Vagina (tissue), 2 donors: ENCODE data around the gene CCDC141. TPM values are rescaled to one million over a fixed set of nuclear protein-coding genes. Genes with fewer than 3 reads are reported as not detected.

ENCODE experiments used
- DNase-seq, 2 donors: peaks; one replicate each; pipeline ENCODE4 v3.0.0-alpha.2; 2017; ENCODE audit errors: extremely low spot score in 2 of 2
- H3K27ac ChIP-seq: fragments of 200-600 bp; sonication (generic); one replicate; pipeline ENCODE4 v1.5.1; 2019
- H3K27me3 ChIP-seq: fragments of 200-600 bp; sonication (generic); one replicate; pipeline ENCODE4 v1.5.1; 2019
- H3K36me3 ChIP-seq, 2 donors: fragments of 200-600 bp; sonication (generic); one replicate each; pipeline ENCODE4 v1.5.1; 2017 to 2019
- H3K4me1 ChIP-seq: fragments of 200-600 bp; sonication (generic); one replicate; pipeline ENCODE4 v1.5.1; 2019
- H3K4me3 ChIP-seq, 2 donors: fragments of 200-600 bp; sonication (generic); 1 replicate in 1 of 2; 2 replicates in 1 of 2; pipeline ENCODE4 v1.5.1; 2016 to 2019
- H3K9me3 ChIP-seq: fragments of 200-600 bp; sonication (generic); one replicate; pipeline ENCODE4 v1.5.1; 2019
- POLR2A ChIP-seq, 2 donors: fragments of 450-650 bp; IDR thresholded peaks; one replicate each; pipeline ENCODE4 v1.6.1; 2017; ENCODE audit warnings: antibody characterized with exemption in 2 of 2, mild to moderate bottlenecking in 2 of 2, moderate library complexity in 2 of 2
- POLR2AphosphoS5 ChIP-seq, 2 donors: sonication (generic); formaldehyde crosslinking; IDR thresholded peaks; one replicate each; pipeline ENCODE4 v1.9.0; 2017; ENCODE audit warnings: antibody characterized with exemption in 2 of 2, mild to moderate bottlenecking in 2 of 2, low read depth in 1 of 2; ENCODE audit not compliant: insufficient read depth in 1 of 2
- intact Hi-C: fragments of 100-400 bp; cut with DNase I; formaldehyde crosslinking; loops from one replicate; pipeline ENCODE4 v1.15.1; 2023
- total RNA-seq: library from RNA; depleted of rRNA; stranded (reverse); fragments of >200 nt; gene quantifications from one replicate; pipeline ENCODE4 v1.2.3, GENCODE V29; 2016
- TF ChIP-seq, protein P1 (sequence below), 3 experiments: fragments of 450-650 bp in 2 of 3; fragments of 200-600 bp in 1 of 3; sonication (generic) in 1 of 3; IDR thresholded peaks; one replicate each; pipeline ENCODE4 v1.5.1; 2017 to 2019; ENCODE audit warnings: antibody characterized with exemption in 3 of 3, mild to moderate bottlenecking in 2 of 3, moderate library complexity in 2 of 3

Gene CCDC141
- total RNA-seq, 1 donor from 2014 or later, result 2.0 TPM

DNA sequence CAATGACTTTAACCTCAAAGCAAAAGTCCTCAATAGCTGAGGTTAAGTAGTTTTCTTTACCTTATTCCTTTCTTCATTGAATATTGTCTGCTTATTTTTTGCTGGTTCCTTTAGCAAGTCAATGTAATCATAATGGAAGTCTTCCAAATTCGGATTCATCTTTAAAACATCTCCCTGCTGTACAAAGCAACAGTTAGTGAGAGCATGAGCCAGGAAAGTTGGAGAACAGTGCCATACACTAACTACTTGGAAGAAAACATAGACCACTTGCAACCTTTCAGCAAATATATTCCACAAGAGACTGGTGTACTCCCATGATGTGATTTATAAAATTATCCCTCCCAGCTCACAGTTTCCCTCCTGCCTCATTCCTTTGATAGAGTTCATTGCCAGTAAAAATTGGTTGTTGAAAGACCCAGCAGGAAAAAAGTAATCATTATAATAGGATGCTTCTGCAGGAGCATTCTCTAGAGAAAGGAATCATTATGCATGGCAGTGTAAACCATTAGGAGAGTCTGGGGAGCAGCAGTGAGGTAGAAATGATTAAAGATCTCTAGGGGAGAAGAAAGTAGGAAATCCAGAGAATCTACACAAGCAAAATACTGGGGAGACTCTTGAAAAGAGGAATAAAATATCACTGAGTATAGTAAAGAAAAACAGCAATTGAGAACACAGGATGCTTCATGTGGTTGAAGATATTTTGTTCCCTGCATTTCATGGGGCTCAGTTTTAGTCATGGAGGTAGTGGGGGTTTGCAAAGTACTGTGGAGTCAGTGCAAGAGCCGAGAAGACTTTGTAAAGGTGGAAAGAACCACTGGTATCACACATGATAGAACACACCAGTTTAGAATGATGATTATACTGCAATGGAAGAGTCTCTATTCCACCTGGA, 204.1 kb downstream of the CCDC141 start:
- Histone ChIP-seq H3K27me3 (no peaks in the 10 kb centered on the region), H3K4me3 (no peak overlapping the region), H3K27ac (no peak overlapping the region), H3K4me1 (no peaks in the 10 kb centered on the region), H3K9me3 (no peaks in the 10 kb centered on the region), H3K36me3 (no peaks in the 10 kb centered on the region)
- TF ChIP-seq POLR2AphosphoS5 (IDR thresholded peaks at IDR 0.05; ENCODE audit: insufficient read depth in 1 of 2, low read depth in 1 of 2) (no peak), POLR2A (IDR thresholded peaks at IDR 0.05) (no peak)
- TF ChIP-seq, protein P1, sequence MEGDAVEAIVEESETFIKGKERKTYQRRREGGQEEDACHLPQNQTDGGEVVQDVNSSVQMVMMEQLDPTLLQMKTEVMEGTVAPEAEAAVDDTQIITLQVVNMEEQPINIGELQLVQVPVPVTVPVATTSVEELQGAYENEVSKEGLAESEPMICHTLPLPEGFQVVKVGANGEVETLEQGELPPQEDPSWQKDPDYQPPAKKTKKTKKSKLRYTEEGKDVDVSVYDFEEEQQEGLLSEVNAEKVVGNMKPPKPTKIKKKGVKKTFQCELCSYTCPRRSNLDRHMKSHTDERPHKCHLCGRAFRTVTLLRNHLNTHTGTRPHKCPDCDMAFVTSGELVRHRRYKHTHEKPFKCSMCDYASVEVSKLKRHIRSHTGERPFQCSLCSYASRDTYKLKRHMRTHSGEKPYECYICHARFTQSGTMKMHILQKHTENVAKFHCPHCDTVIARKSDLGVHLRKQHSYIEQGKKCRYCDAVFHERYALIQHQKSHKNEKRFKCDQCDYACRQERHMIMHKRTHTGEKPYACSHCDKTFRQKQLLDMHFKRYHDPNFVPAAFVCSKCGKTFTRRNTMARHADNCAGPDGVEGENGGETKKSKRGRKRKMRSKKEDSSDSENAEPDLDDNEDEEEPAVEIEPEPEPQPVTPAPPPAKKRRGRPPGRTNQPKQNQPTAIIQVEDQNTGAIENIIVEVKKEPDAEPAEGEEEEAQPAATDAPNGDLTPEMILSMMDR (IDR thresholded peaks at IDR 0.05), result no peak
- DNase-seq, result no peak
- intact Hi-C loops, result no loop called here

DNA sequence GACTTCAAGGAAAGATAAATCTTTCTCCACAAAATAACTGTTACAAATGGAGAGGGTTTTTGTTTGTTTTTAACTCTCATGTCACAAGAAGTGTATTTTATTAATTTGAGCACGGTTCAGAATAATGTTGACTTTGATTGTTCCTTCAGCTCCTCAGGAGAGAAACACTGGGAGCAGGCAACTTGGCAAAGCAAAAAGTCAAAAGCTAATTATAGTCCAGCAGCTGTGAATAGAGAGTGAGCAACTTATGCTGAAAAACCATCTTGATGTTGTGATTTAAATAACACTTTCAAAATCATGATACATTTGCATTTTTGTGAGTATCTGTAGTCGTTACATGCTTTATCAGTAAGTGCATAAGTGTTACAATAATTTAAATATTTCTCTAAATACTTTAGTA, 205.2 kb downstream of the CCDC141 start:
- DNase-seq, result no peak
- intact Hi-C loops, result no loop called here
- TF ChIP-seq POLR2A (IDR thresholded peaks at IDR 0.05), result no peak
- no peak for TF ChIP-seq POLR2AphosphoS5 (IDR thresholded peaks at IDR 0.05; ENCODE audit: insufficient read depth in 1 of 2, low read depth in 1 of 2)
- TF ChIP-seq, protein P1 (IDR thresholded peaks at IDR 0.05), result no peak
- Histone ChIP-seq H3K4me1 (no peaks in the 10 kb centered on the region), H3K27ac (no peak overlapping the region), H3K4me3 (no peak overlapping the region), H3K27me3 (no peaks in the 10 kb centered on the region), H3K36me3 (no peaks in the 10 kb centered on the region), H3K9me3 (no peaks in the 10 kb centered on the region)

DNA sequence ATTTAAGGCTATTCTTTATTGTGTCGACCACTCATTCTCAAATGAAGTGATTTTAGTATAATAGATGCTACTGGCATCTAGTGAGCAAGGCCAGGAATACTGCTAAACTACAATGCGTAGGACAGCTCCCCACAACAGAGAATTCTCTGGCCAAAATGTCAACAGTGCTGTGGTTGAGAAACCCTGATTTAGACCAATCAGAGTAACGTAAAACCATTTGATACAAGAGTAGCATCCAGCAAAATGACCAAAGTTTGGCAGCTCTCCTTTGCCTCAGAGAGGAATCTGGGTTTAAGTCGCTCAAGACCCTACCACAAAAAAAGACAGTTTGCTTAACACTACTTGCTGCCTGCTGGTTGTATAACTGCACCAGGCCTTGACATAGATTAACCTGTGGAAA, 205.7 kb downstream of the CCDC141 start:
- no peak for DNase-seq
- no peak for TF ChIP-seq POLR2A (IDR thresholded peaks at IDR 0.05)
- TF ChIP-seq POLR2AphosphoS5 (IDR thresholded peaks at IDR 0.05; ENCODE audit: insufficient read depth in 1 of 2, low read depth in 1 of 2), result no peak
- TF ChIP-seq, protein P1 (IDR thresholded peaks at IDR 0.05), result no peak
- no peaks in the 10 kb centered on the region for H3K36me3 ChIP-seq
- intact Hi-C loops, result no loop called here
- H3K4me1 ChIP-seq, result no peaks in the 10 kb centered on the region
- no peaks in the 10 kb centered on the region for H3K27me3 ChIP-seq
- no peaks in the 10 kb centered on the region for H3K9me3 ChIP-seq
- no peak overlapping the region for H3K27ac ChIP-seq
- H3K4me3 ChIP-seq, result no peak overlapping the region

DNA sequence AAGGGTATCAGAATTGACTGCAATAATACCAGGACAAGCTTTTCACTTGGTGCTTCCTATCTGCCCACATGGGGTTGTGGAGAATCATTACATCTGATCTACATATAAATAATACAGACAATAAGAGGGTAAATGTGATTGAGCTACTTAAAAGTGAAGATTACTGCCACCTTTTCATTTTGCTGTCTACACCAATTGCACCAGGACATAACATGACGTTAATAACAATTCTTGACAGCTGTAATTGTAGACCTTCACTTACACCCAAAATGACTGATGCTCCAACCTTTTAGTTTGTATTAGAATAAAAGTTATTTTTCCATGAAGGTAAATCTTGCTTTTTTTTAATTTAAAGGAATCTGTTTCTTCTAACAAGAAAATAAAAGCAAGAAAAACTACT, 206.2 kb downstream of the CCDC141 start:
- H3K9me3 ChIP-seq, result no peaks in the 10 kb centered on the region
- no peak overlapping the region for H3K4me3 ChIP-seq
- TF ChIP-seq, protein P1 (IDR thresholded peaks at IDR 0.05), result no peak
- TF ChIP-seq POLR2A (IDR thresholded peaks at IDR 0.05) (no peak), POLR2AphosphoS5 (IDR thresholded peaks at IDR 0.05; ENCODE audit: insufficient read depth in 1 of 2, low read depth in 1 of 2) (no peak)
- intact Hi-C loops, result no loop called here
- no peaks in the 10 kb centered on the region for H3K36me3 ChIP-seq
- no peaks in the 10 kb centered on the region for H3K27me3 ChIP-seq
- no peaks in the 10 kb centered on the region for H3K4me1 ChIP-seq
- H3K27ac ChIP-seq, result no peak overlapping the region
- no peak for DNase-seq

DNA sequence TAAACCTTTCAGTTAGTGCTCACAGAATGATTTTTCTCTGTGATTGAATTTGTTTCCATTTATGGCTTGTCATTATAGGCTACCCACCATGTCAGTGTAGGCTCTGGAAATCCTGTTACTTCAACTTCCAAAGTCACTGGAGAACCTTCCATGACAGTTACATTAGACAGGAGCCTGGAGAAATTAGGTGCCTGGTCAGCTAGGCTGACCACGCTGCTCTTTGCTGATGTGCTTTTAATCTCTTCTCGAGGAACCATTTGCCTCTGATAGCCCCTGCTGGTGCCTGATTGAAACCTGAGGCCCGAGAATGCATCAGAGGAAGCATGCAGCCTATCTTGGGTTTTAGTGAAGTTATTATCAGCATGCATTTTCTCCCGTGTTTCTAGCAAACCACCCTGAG, 213.1 kb downstream of the CCDC141 start:
- Histone ChIP-seq H3K4me3 (no peak overlapping the region), H3K9me3 (no peaks in the 10 kb centered on the region), H3K27me3 (no peaks in the 10 kb centered on the region), H3K4me1 (no peaks in the 10 kb centered on the region), H3K36me3 (no peaks in the 10 kb centered on the region), H3K27ac (no peak overlapping the region)
- intact Hi-C loops, result no loop called here
- DNase-seq, result no peak
- TF ChIP-seq POLR2A (IDR thresholded peaks at IDR 0.05), result no peak
- TF ChIP-seq, protein P1 (IDR thresholded peaks at IDR 0.05), result no peak
- TF ChIP-seq POLR2AphosphoS5 (IDR thresholded peaks at IDR 0.05; ENCODE audit: insufficient read depth in 1 of 2, low read depth in 1 of 2), result no peak
